22Rv1 (cell line): ENCODE results near the gene PIGN.

ENCODE experiments used
- ZFX ChIP-seq: fragments of 450-650 bp; IDR thresholded peaks from 2 replicates; pipeline ENCODE4 v1.6.1; 2017; ENCODE audit warnings: antibody characterized with exemption, borderline replicate concordance
- TF ChIP-seq, protein P1 (sequence below): fragments of 450-650 bp; IDR thresholded peaks from 2 replicates; pipeline ENCODE4 v1.5.1; 2017; ENCODE audit warnings: mild to moderate bottlenecking

DNA sequence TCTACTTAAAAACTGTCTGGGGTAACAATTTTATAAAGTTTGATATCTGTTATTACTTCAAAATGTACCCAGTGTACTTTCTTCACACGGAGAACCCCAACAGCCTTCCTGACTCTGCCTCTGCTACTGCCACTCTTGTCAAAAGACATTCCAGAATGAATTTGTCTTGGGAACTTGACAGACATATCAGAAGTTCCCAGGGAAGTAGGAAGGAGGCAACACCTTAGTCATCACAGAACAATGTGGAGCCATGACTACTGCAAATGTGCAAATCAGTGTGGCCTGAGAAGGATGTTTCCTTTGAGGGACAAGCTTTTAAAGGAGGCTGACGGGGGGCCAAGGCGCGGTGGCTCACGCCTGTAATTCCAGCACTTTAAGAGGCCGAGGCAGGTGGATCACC, 160.3 kb downstream of the PIGN start:
- TF ChIP-seq, protein P1, sequence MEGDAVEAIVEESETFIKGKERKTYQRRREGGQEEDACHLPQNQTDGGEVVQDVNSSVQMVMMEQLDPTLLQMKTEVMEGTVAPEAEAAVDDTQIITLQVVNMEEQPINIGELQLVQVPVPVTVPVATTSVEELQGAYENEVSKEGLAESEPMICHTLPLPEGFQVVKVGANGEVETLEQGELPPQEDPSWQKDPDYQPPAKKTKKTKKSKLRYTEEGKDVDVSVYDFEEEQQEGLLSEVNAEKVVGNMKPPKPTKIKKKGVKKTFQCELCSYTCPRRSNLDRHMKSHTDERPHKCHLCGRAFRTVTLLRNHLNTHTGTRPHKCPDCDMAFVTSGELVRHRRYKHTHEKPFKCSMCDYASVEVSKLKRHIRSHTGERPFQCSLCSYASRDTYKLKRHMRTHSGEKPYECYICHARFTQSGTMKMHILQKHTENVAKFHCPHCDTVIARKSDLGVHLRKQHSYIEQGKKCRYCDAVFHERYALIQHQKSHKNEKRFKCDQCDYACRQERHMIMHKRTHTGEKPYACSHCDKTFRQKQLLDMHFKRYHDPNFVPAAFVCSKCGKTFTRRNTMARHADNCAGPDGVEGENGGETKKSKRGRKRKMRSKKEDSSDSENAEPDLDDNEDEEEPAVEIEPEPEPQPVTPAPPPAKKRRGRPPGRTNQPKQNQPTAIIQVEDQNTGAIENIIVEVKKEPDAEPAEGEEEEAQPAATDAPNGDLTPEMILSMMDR = no peak
- no peak for TF ChIP-seq ZFX
